Keratinocyte (primary cell): ENCODE results near the gene HAP1. TPM values are rescaled to one million over a fixed set of nuclear protein-coding genes. Genes with fewer than 3 reads are reported as not detected.

ENCODE experiments used
- DNase-seq: peaks from one replicate; pipeline ENCODE4 v3.0.0-alpha.2; 2011; ENCODE audit warnings: low read depth, missing footprints, low spot score
- FAIRE-seq: peaks from 2 replicates; lab custom pipeline; 2011; peaks lifted over from hg19 to GRCh38; lab: Jason Lieb, UNC
- H2AFZ ChIP-seq: 2 replicates; pipeline ENCODE4 v1.6.0; 2012; ENCODE audit warnings: low read length, control low read depth, inconsistent platforms; ENCODE audit not compliant: control insufficient read depth
- H3K27ac ChIP-seq: 2 replicates; pipeline ENCODE4 v1.5.1; 2011; ENCODE audit warnings: low read length; ENCODE audit not compliant: control insufficient read depth, insufficient read depth
- H3K27me3 ChIP-seq: 3 replicates; pipeline ENCODE4 v1.6.0; 2011; ENCODE audit warnings: low read length; ENCODE audit not compliant: control insufficient read depth, insufficient read depth; ENCODE audit errors: extremely low read depth
- H3K36me3 ChIP-seq, 2 experiments: 2 replicates in 1 of 2; 3 replicates in 1 of 2; pipeline ENCODE4 v1.5.1; 2011; ENCODE audit warnings: low read length in 2 of 2, mild to moderate bottlenecking in 1 of 2; ENCODE audit not compliant: control insufficient read depth in 2 of 2, insufficient read depth in 2 of 2; ENCODE audit errors: extremely low read depth in 1 of 2
- H3K4me1 ChIP-seq: 3 replicates; pipeline ENCODE4 v1.5.1; 2011; ENCODE audit warnings: low read length; ENCODE audit not compliant: control insufficient read depth, insufficient read depth; ENCODE audit errors: extremely low read depth
- H3K4me2 ChIP-seq: 3 replicates; pipeline ENCODE4 v1.6.0; 2011; ENCODE audit warnings: low read depth, low read length; ENCODE audit not compliant: control insufficient read depth, insufficient read depth; ENCODE audit errors: extremely low read depth
- H3K4me3 ChIP-seq, 3 experiments: fragments of 200-600 bp in 1 of 3; sonication (generic) in 1 of 3; 2 replicates in 2 of 3; 3 replicates in 1 of 3; pipeline ENCODE4 v1.5.1; 2011 to 2016; ENCODE audit warnings: low read length in 3 of 3, mild to moderate bottlenecking in 3 of 3, control low read depth in 2 of 3, inconsistent platforms in 1 of 3, low read depth in 1 of 3, mixed read lengths in 1 of 3, mixed run types in 1 of 3, moderate library complexity in 1 of 3; ENCODE audit not compliant: control insufficient read depth in 2 of 3, insufficient read depth in 2 of 3; ENCODE audit errors: extremely low read depth in 1 of 3
- H3K79me2 ChIP-seq: 2 replicates; pipeline ENCODE4 v1.6.0; 2012; ENCODE audit warnings: low read length; ENCODE audit not compliant: control insufficient read depth, insufficient read depth
- H3K9ac ChIP-seq: 3 replicates; pipeline ENCODE4 v1.6.0; 2011; ENCODE audit warnings: low read length; ENCODE audit not compliant: control insufficient read depth, insufficient read depth; ENCODE audit errors: extremely low read depth
- H3K9me1 ChIP-seq: 3 replicates; pipeline ENCODE4 v1.6.0; 2011; ENCODE audit warnings: low read length; ENCODE audit not compliant: control insufficient read depth, insufficient read depth; ENCODE audit errors: extremely low read depth
- H3K9me3 ChIP-seq: 2 replicates; pipeline ENCODE4 v1.5.1; 2012; ENCODE audit warnings: low read depth, low read length; ENCODE audit not compliant: control insufficient read depth
- H4K20me1 ChIP-seq: 3 replicates; pipeline ENCODE4 v1.6.0; 2011; ENCODE audit warnings: low read length; ENCODE audit not compliant: control insufficient read depth, insufficient read depth; ENCODE audit errors: extremely low read depth
- CTCF ChIP-seq, 3 experiments: IDR thresholded peaks in 1 of 3; conservative IDR thresholded peaks in 1 of 3; optimal IDR thresholded peaks in 1 of 3; 2 replicates in 2 of 3; 3 replicates in 1 of 3; pipeline versions ENCODE3 to v1.5.1; 2011; ENCODE audit warnings: low read length in 3 of 3, mild to moderate bottlenecking in 3 of 3, moderate library complexity in 2 of 3, control low read depth in 1 of 3, inconsistent platforms in 1 of 3; ENCODE audit not compliant: insufficient read depth in 2 of 3; ENCODE audit errors: extremely low read depth in 1 of 3
- EZH2 ChIP-seq: IDR thresholded peaks from one replicate; pipeline ENCODE4 v1.6.1; 2012; ENCODE audit warnings: inconsistent platforms, mild to moderate bottlenecking, low read length, moderate library complexity
- dilution Hi-C: fragments of 300-500 bp; cut with MboI; formaldehyde crosslinking; loops from one replicate; pipeline ENCODE4 v1.7.0; 2020; ENCODE audit warnings: low sequenced_read_pairs; ENCODE audit not compliant: extremely low pct_ligation_motif_present
- polyA plus RNA-seq, 5 experiments: library from polyadenylated mRNA; depleted of rRNA in 3 of 5; stranded (reverse) in 3 of 5; stranded (forward) in 1 of 5; unstranded in 1 of 5; fragments of >200 nt; gene quantifications; 1 replicate in 1 of 5; 2 replicates in 3 of 5; 3 replicates in 1 of 5; pipeline versions ENCODE4 v1.2.1 to v1.2.3, GENCODE V29; 2011 to 2012; ENCODE audit warnings: missing spikeins in 2 of 5, low read depth in 1 of 5, low replicate concordance in 1 of 5

The HAP1 gene
- polyA plus RNA-seq, 1 donor (not counting 4 experiments of a cell fraction or from before 2014, with no cell fraction given): 1.6 TPM

- dilution Hi-C loops: no loop called here
- peaks cover 23% of the 10 kb centered on the region for H3K4me1 ChIP-seq
- no peak overlapping the region for H3K4me3 ChIP-seq
- FAIRE-seq (no peak), DNase-seq (no peak)
- no peaks in the 10 kb centered on the region for H4K20me1 ChIP-seq
- no peaks in the 10 kb centered on the region for H3K79me2 ChIP-seq
- TF ChIP-seq CTCF (optimal IDR thresholded peaks at IDR 0.05 in 1 of 3, IDR thresholded peaks at IDR 0.05 in 1 of 3, conservative IDR thresholded peaks at IDR 0.05 in 1 of 3; ENCODE audit: extremely low read depth in 1 of 3, insufficient read depth in 2 of 3, low read length in 3 of 3) (no peak), EZH2 (no peak)
- no peak overlapping the region for H3K9ac ChIP-seq
- no peaks in the 10 kb centered on the region for H3K9me3 ChIP-seq
- H2AFZ ChIP-seq: no peak overlapping the region
- H3K27me3 ChIP-seq: no peaks in the 10 kb centered on the region
- no peak overlapping the region for H3K4me2 ChIP-seq
- no peaks in the 10 kb centered on the region for H3K36me3 ChIP-seq
- no peak overlapping the region for H3K27ac ChIP-seq
- no peaks in the 10 kb centered on the region for H3K9me1 ChIP-seq
Observed at GRCh38 chr17:41680426-41681040, 53.9 kb downstream of the HAP1 start.

- H3K27me3 ChIP-seq: no peaks in the 10 kb centered on the region
- no peaks in the 10 kb centered on the region for H4K20me1 ChIP-seq
- no peaks in the 10 kb centered on the region for H3K9me1 ChIP-seq
- H3K4me2 ChIP-seq: no peak overlapping the region
- DNase-seq: no peak
- no peaks in the 10 kb centered on the region for H3K9me3 ChIP-seq
- TF ChIP-seq EZH2 (no peak), CTCF (optimal IDR thresholded peaks at IDR 0.05 in 1 of 3, IDR thresholded peaks at IDR 0.05 in 1 of 3, conservative IDR thresholded peaks at IDR 0.05 in 1 of 3; ENCODE audit: extremely low read depth in 1 of 3, insufficient read depth in 2 of 3, low read length in 3 of 3) (no peak)
- H3K4me1 ChIP-seq: peaks cover 23% of the 10 kb centered on the region
- H3K79me2 ChIP-seq: no peaks in the 10 kb centered on the region
- no peak overlapping the region for H2AFZ ChIP-seq
- H3K9ac ChIP-seq: no peak overlapping the region
- FAIRE-seq: no peak
- dilution Hi-C loops: no loop called here
- no peak overlapping the region for H3K4me3 ChIP-seq
- H3K27ac ChIP-seq: no peak overlapping the region
- H3K36me3 ChIP-seq: no peaks in the 10 kb centered on the region
Observed at GRCh38 chr17:41679740-41680425, 54.6 kb downstream of the HAP1 start.
